ENCODE measurements around the gene TRIM45. TPM values are rescaled to one million over a fixed set of nuclear protein-coding genes. Genes with fewer than 3 reads are reported as not detected.
A peak's percentile ranks its signal among the peaks of the same experiment; 100 is the strongest.
"Not testable (repeated sequence)": the region's sequence is repeated elsewhere in the genome, so short reads cannot be mapped to it uniquely, and the experiment has no call there.

TRIM45 gene
- total and polyA plus RNA-seq, 2 donors (not counting 1 experiment from before 2014, with no cell fraction given): 4.0 to 8.4 TPM

DNA sequence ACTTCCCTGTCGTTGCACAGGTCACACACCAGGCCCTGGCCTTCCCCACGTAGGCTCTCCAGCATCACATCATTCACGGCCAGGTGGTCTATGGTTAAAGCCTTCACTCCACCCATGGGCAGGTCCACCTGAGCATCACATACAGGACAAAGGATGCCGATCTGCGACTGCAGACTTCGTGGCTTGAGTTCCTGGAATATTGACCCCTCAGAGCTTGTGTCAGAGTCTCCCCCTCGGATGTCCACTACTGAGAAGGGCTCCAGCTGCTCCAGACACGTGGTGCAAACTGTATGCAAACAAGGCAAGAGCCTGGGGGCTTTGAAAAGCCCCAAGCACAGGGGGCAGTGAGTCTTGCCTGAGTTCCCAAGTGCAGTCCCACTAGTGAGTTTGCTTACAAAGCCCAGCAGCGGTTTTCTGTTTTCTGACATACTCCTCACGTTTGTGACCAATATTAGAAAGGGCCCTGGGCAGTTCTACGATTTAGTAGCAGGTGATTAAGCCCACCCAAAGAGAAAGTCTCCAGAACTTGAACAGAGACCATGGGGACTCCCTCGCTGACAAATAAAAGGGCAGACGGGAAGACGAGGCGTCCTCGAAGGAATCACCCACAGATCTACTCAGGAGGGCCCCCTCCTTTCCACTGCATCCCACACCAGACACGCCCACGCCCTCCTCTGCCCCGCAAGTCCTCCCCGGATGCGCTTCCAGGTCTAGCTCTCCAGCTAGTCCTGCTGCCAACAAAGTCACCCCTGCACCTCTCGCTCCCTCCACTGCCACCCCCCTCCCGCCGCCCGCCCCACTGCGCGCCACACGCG, 568 bp downstream of the TRIM45 start:
- DNase-seq (ENCODE audit: low read depth in 2 of 2): peak in 1 of 2 donors; percentile 77
- Histone ChIP-seq H3K9me3 (ENCODE audit: control insufficient read depth, insufficient read depth, low read depth, low read length) (no peaks in the 10 kb centered on the region), H4K20me1 (ENCODE audit: control insufficient read depth, extremely low read depth, insufficient read depth, low read length) (no peaks in the 10 kb centered on the region), H3K27ac (ENCODE audit: insufficient read depth, low read length) (peak overlapping the region; percentile 91), H3K27me3 (ENCODE audit: control insufficient read depth, insufficient read depth, low read length) (peaks cover 6% of the 10 kb centered on the region), H3K4me1 (ENCODE audit: control insufficient read depth, extremely low read depth, insufficient read depth, low read length) (peaks cover 6% of the 10 kb centered on the region), H3K4me3 (replicated peaks in 1 of 4; ENCODE audit: control extremely low read depth in 1 of 4, insufficient read depth in 1 of 4, low read depth in 3 of 4, low read length in 4 of 4) (peak overlapping the region; percentile 66 to 83 (median 72)), H3K79me2 (ENCODE audit: control insufficient read depth, insufficient read depth, low read length) (no peaks in the 10 kb centered on the region), H3K36me3 (ENCODE audit: control insufficient read depth, insufficient read depth, low read length) (no peaks in the 10 kb centered on the region), H2AFZ (ENCODE audit: low read length) (peak overlapping the region; percentile 77), H3K4me2 (ENCODE audit: extremely low read depth, insufficient read depth, low read length) (peak overlapping the region; percentile 90), H3K9ac (ENCODE audit: insufficient read depth, low read length) (peak overlapping the region; percentile 47)
- TF ChIP-seq EZH2 (IDR thresholded peaks at IDR 0.05; ENCODE audit: low read length, missing control alignments) (no peak), CTCF (conservative IDR thresholded peaks at IDR 0.05 in 1 of 2, IDR thresholded peaks at IDR 0.05 in 1 of 2; ENCODE audit: low read depth in 1 of 2, low read length in 2 of 2) (no peak)

GRCh38 chr1:117119144-117119543, 2.4 kb downstream of the TRIM45 start:
- not testable (repeated sequence) for H3K4me2 ChIP-seq (ENCODE audit: extremely low read depth, insufficient read depth, low read length); H3K4me3 ChIP-seq (replicated peaks in 1 of 4; ENCODE audit: control extremely low read depth in 1 of 4, insufficient read depth in 1 of 4, low read depth in 3 of 4, low read length in 4 of 4); DNase-seq (ENCODE audit: low read depth in 2 of 2); H3K9ac ChIP-seq (ENCODE audit: insufficient read depth, low read length); H2AFZ ChIP-seq (ENCODE audit: low read length); H3K4me1 ChIP-seq (ENCODE audit: control insufficient read depth, extremely low read depth, insufficient read depth, low read length); H3K9me3 ChIP-seq (ENCODE audit: control insufficient read depth, insufficient read depth, low read depth, low read length); H3K79me2 ChIP-seq (ENCODE audit: control insufficient read depth, insufficient read depth, low read length); H3K27me3 ChIP-seq (ENCODE audit: control insufficient read depth, insufficient read depth, low read length); H3K27ac ChIP-seq (ENCODE audit: insufficient read depth, low read length); H4K20me1 ChIP-seq (ENCODE audit: control insufficient read depth, extremely low read depth, insufficient read depth, low read length); H3K36me3 ChIP-seq (ENCODE audit: control insufficient read depth, insufficient read depth, low read length)

DNA sequence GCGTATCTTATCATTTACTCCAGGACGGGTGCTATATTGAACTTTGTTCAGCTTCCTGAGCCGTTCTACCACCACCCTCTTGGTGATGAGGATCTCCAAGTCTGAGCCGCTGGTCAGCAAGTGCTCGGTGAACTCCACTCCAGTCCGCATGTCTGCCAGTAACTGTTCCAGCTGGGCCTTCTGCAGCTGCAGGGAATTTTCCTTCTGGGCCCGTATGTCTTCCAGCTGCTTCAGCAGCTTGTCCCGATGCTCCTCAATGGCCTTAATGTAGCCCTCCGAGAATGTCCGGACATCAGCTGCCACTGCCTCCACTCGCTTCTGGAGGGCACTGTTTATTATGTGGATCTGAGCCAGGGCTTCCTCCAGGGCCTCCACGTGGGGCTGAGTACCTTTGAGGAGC, 3.4 kb downstream of the TRIM45 start:
- Histone ChIP-seq H4K20me1 (ENCODE audit: control insufficient read depth, extremely low read depth, insufficient read depth, low read length) (no peaks in the 10 kb centered on the region), H3K36me3 (ENCODE audit: control insufficient read depth, insufficient read depth, low read length) (peaks cover 3% of the 10 kb centered on the region), H3K27me3 (ENCODE audit: control insufficient read depth, insufficient read depth, low read length) (no peaks in the 10 kb centered on the region), H3K4me1 (ENCODE audit: control insufficient read depth, extremely low read depth, insufficient read depth, low read length) (peaks cover 6% of the 10 kb centered on the region), H3K9me3 (ENCODE audit: control insufficient read depth, insufficient read depth, low read depth, low read length) (no peaks in the 10 kb centered on the region), H3K9ac (ENCODE audit: insufficient read depth, low read length) (no peak overlapping the region), H3K4me2 (ENCODE audit: extremely low read depth, insufficient read depth, low read length) (no peak overlapping the region), H2AFZ (ENCODE audit: low read length) (no peak overlapping the region), H3K79me2 (ENCODE audit: control insufficient read depth, insufficient read depth, low read length) (no peaks in the 10 kb centered on the region), H3K4me3 (replicated peaks in 1 of 4; ENCODE audit: control extremely low read depth in 1 of 4, insufficient read depth in 1 of 4, low read depth in 3 of 4, low read length in 4 of 4) (no peak overlapping the region), H3K27ac (ENCODE audit: insufficient read depth, low read length) (no peak overlapping the region)
- no peak for DNase-seq (ENCODE audit: low read depth in 2 of 2)
- TF ChIP-seq EZH2 (IDR thresholded peaks at IDR 0.05; ENCODE audit: low read length, missing control alignments): no peak
- TF ChIP-seq CTCF (conservative IDR thresholded peaks at IDR 0.05 in 1 of 2, IDR thresholded peaks at IDR 0.05 in 1 of 2; ENCODE audit: low read depth in 1 of 2, low read length in 2 of 2): no peak
